HepG2 (cell line): ENCODE results near the gene AFDN. TPM values are rescaled to one million over a fixed set of nuclear protein-coding genes. Genes with fewer than 3 reads are reported as not detected.
A peak's percentile ranks its signal among the peaks of the same experiment; 100 is the strongest.

Experiments used
- ATM ChIP-seq: fragments of 450-650 bp; IDR thresholded peaks from 2 replicates; pipeline ENCODE4 v1.7.1; 2017; ENCODE audit warnings: mild to moderate bottlenecking, borderline replicate concordance
- FOXA1 ChIP-seq, 2 experiments: fragments of 450-650 bp in 1 of 2; sonication (generic) in 1 of 2; formaldehyde crosslinking in 1 of 2; IDR thresholded peaks; 2 replicates each; pipeline versions ENCODE4 v1.4.0 to v1.6.1; 2016 to 2020; ENCODE audit warnings: missing genetic modification reagents in 1 of 2
- HOXA5 ChIP-seq: sonication (generic); formaldehyde crosslinking; IDR thresholded peaks from 2 replicates; pipeline ENCODE4 v1.4.0; 2020; ENCODE audit warnings: missing genetic modification reagents
- POLR2G ChIP-seq: fragments of 200-400 bp; formaldehyde crosslinking; IDR thresholded peaks from 2 replicates; pipeline ENCODE4 v1.6.1; 2018; ENCODE audit warnings: mild to moderate bottlenecking, low read depth, low read length, moderate library complexity
- ZKSCAN5 ChIP-seq: sonication (generic); formaldehyde crosslinking; IDR thresholded peaks from 2 replicates; pipeline ENCODE4 v1.5.1; 2020; ENCODE audit warnings: mild to moderate bottlenecking, missing genetic modification reagents
- ZNF101 ChIP-seq: sonication (generic); formaldehyde crosslinking; IDR thresholded peaks from 2 replicates; pipeline ENCODE4 v1.4.0; 2020; ENCODE audit warnings: mild to moderate bottlenecking, low read depth, missing genetic modification reagents, borderline replicate concordance
- ZNF230 ChIP-seq: sonication (generic); formaldehyde crosslinking; IDR thresholded peaks from 2 replicates; pipeline ENCODE4 v1.4.0; 2020; ENCODE audit warnings: mild to moderate bottlenecking, missing genetic modification reagents
- ZNF383 ChIP-seq: sonication (generic); formaldehyde crosslinking; IDR thresholded peaks from 2 replicates; pipeline ENCODE4 v1.4.0; 2020; ENCODE audit warnings: missing genetic modification reagents, mild to moderate bottlenecking, borderline replicate concordance
- ZNF484 ChIP-seq: sonication (generic); formaldehyde crosslinking; IDR thresholded peaks from 2 replicates; pipeline ENCODE4 v1.5.1; 2020; ENCODE audit warnings: mild to moderate bottlenecking, low read depth, missing genetic modification reagents, borderline replicate concordance
- ZNF496 ChIP-seq: sonication (generic); formaldehyde crosslinking; IDR thresholded peaks from 2 replicates; pipeline ENCODE4 v1.8.1; 2023; ENCODE audit warnings: mild to moderate bottlenecking, moderate library complexity, missing genetic modification reagents; ENCODE audit not compliant: insufficient replicate concordance
- ZNF563 ChIP-seq: sonication (generic); formaldehyde crosslinking; IDR thresholded peaks from 2 replicates; pipeline ENCODE4 v1.8.0; 2022; ENCODE audit warnings: mild to moderate bottlenecking, moderate library complexity, missing genetic modification reagents
- ZNF672 ChIP-seq: sonication (generic); formaldehyde crosslinking; IDR thresholded peaks from 2 replicates; pipeline ENCODE4 v1.8.1; 2022; ENCODE audit warnings: missing genetic modification reagents
- ZNF83 ChIP-seq: sonication (generic); formaldehyde crosslinking; IDR thresholded peaks from 2 replicates; pipeline ENCODE4 v1.4.0; 2020; ENCODE audit warnings: missing genetic modification reagents, mild to moderate bottlenecking, borderline replicate concordance
- polyA plus RNA-seq, 8 experiments: library from polyadenylated mRNA; depleted of rRNA in 3 of 8; stranded (reverse) in 7 of 8; unstranded in 1 of 8; fragments of >200 nt; fragmentation: Illumina TruSeq in 4 of 8; extraction: Trizol in 4 of 8; gene quantifications; 2 replicates each; pipeline versions ENCODE4 v1.2.1 to v1.2.3, GENCODE V29; 2011 to 2016; ENCODE audit warnings: low read depth in 4 of 8, missing spikeins in 1 of 8, mixed read lengths in 1 of 8; ENCODE audit not compliant: insufficient read depth in 1 of 8
- total RNA-seq, 5 experiments: library from RNA; depleted of rRNA; stranded (reverse); fragments of >200 nt; fragmentation: Illumina TruSeq; extraction: Trizol; gene quantifications; 2 replicates each; pipeline ENCODE4 v1.2.3, GENCODE V29; 2016; ENCODE audit warnings: low read depth in 1 of 5
- TF ChIP-seq, protein P1 (sequence below), 2 experiments: IDR thresholded peaks; 2 replicates each; pipeline ENCODE4 v1.6.1; 2011 to 2012; ENCODE audit warnings: low read length in 2 of 2, borderline replicate concordance in 1 of 2, low read depth in 1 of 2, mild to moderate bottlenecking in 1 of 2, moderate library complexity in 1 of 2
- TF ChIP-seq, protein P2 (sequence below): IDR thresholded peaks from 2 replicates; pipeline ENCODE4 v1.6.1; 2016; ENCODE audit warnings: missing compliant biosample characterization, missing genetic modification reagents, borderline replicate concordance
- TF ChIP-seq, protein P3 (sequence below): sonication (generic); formaldehyde crosslinking; IDR thresholded peaks from 2 replicates; pipeline ENCODE4 v1.4.0; 2020; ENCODE audit warnings: mild to moderate bottlenecking, missing genetic modification reagents
- TF ChIP-seq, protein P4 (sequence below): fragments of 450-650 bp; IDR thresholded peaks from 2 replicates; pipeline ENCODE4 v1.6.1; 2016

The AFDN gene
- total and polyA plus RNA-seq, 2 of the 13 experiments (the other 11 are each of a cell fraction or from before 2014, with no cell fraction given) = 136 to 151 TPM

DNA sequence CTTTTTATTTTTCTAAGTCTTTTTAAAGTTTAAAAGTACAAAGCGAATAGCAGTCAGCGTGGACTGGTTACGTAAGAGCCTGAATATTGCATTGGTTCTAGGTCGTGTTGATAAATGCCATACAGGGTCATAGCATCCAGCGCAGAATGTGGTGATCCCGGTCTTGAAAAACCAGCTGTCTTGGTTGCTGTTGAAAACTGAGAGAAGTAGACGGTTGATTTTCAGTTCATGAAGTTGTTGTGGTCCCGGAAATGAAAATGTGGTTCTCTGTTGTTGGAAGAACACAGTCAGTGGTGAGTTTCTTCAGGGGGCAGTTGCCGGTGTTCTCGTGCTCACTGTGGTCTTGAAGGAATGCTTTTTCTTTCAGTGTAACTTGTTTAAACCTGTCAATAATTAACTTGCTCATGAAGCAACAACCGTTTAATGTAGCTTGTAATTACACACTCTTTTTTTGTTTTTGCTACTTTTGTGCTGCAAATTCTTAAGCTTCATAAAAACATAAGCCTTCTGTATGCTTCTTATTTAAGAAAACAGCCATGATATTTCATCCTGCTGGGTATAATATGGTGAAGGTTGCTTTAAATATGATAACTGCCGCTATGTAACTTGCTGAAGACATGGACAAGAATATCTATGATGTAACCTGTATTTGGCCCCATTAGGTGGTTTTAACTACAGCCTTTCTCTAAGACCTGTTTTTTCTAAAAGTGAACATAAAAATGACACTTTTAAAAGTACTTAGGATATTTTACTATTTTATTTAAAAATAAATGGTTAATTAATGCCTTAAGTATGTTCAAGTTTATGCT lies 106.0 kb downstream of the AFDN start (continued):
- TF ChIP-seq, protein P1, sequence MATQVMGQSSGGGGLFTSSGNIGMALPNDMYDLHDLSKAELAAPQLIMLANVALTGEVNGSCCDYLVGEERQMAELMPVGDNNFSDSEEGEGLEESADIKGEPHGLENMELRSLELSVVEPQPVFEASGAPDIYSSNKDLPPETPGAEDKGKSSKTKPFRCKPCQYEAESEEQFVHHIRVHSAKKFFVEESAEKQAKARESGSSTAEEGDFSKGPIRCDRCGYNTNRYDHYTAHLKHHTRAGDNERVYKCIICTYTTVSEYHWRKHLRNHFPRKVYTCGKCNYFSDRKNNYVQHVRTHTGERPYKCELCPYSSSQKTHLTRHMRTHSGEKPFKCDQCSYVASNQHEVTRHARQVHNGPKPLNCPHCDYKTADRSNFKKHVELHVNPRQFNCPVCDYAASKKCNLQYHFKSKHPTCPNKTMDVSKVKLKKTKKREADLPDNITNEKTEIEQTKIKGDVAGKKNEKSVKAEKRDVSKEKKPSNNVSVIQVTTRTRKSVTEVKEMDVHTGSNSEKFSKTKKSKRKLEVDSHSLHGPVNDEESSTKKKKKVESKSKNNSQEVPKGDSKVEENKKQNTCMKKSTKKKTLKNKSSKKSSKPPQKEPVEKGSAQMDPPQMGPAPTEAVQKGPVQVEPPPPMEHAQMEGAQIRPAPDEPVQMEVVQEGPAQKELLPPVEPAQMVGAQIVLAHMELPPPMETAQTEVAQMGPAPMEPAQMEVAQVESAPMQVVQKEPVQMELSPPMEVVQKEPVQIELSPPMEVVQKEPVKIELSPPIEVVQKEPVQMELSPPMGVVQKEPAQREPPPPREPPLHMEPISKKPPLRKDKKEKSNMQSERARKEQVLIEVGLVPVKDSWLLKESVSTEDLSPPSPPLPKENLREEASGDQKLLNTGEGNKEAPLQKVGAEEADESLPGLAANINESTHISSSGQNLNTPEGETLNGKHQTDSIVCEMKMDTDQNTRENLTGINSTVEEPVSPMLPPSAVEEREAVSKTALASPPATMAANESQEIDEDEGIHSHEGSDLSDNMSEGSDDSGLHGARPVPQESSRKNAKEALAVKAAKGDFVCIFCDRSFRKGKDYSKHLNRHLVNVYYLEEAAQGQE (IDR thresholded peaks at IDR 0.05; ENCODE audit: borderline replicate concordance in 1 of 2, low read depth in 1 of 2, low read length in 2 of 2) = no peak
- TF ChIP-seq ZNF672 (CRISPR knock-in tag) (no peak), ZNF83 (CRISPR knock-in tag) (no peak), ZNF484 (no peak), ZNF230 (CRISPR knock-in tag) (no peak; the same call in 1 of the 2 replicates), ATM (no peak), POLR2G (peak; percentile 67), ZKSCAN5 (CRISPR knock-in tag) (no peak), FOXA1 (IDR thresholded peaks at IDR 0.05) (no peak), FOXA1 (CRISPR knock-in tag; IDR thresholded peaks at IDR 0.05) (peak; percentile 43), ZNF101 (CRISPR knock-in tag) (no peak), ZNF563 (CRISPR knock-in tag) (no peak), ZNF383 (CRISPR knock-in tag) (no peak), HOXA5 (no peak), ZNF496 (CRISPR knock-in tag) (no peak)
- TF ChIP-seq, protein P2, sequence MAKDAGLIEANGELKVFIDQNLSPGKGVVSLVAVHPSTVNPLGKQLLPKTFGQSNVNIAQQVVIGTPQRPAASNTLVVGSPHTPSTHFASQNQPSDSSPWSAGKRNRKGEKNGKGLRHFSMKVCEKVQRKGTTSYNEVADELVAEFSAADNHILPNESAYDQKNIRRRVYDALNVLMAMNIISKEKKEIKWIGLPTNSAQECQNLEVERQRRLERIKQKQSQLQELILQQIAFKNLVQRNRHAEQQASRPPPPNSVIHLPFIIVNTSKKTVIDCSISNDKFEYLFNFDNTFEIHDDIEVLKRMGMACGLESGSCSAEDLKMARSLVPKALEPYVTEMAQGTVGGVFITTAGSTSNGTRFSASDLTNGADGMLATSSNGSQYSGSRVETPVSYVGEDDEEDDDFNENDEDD (CRISPR knock-in tag) = no peak
- TF ChIP-seq, protein P3, sequence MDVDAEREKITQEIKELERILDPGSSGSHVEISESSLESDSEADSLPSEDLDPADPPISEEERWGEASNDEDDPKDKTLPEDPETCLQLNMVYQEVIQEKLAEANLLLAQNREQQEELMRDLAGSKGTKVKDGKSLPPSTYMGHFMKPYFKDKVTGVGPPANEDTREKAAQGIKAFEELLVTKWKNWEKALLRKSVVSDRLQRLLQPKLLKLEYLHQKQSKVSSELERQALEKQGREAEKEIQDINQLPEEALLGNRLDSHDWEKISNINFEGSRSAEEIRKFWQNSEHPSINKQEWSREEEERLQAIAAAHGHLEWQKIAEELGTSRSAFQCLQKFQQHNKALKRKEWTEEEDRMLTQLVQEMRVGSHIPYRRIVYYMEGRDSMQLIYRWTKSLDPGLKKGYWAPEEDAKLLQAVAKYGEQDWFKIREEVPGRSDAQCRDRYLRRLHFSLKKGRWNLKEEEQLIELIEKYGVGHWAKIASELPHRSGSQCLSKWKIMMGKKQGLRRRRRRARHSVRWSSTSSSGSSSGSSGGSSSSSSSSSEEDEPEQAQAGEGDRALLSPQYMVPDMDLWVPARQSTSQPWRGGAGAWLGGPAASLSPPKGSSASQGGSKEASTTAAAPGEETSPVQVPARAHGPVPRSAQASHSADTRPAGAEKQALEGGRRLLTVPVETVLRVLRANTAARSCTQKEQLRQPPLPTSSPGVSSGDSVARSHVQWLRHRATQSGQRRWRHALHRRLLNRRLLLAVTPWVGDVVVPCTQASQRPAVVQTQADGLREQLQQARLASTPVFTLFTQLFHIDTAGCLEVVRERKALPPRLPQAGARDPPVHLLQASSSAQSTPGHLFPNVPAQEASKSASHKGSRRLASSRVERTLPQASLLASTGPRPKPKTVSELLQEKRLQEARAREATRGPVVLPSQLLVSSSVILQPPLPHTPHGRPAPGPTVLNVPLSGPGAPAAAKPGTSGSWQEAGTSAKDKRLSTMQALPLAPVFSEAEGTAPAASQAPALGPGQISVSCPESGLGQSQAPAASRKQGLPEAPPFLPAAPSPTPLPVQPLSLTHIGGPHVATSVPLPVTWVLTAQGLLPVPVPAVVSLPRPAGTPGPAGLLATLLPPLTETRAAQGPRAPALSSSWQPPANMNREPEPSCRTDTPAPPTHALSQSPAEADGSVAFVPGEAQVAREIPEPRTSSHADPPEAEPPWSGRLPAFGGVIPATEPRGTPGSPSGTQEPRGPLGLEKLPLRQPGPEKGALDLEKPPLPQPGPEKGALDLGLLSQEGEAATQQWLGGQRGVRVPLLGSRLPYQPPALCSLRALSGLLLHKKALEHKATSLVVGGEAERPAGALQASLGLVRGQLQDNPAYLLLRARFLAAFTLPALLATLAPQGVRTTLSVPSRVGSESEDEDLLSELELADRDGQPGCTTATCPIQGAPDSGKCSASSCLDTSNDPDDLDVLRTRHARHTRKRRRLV (CRISPR knock-in tag) = no peak
- TF ChIP-seq, protein P4, sequence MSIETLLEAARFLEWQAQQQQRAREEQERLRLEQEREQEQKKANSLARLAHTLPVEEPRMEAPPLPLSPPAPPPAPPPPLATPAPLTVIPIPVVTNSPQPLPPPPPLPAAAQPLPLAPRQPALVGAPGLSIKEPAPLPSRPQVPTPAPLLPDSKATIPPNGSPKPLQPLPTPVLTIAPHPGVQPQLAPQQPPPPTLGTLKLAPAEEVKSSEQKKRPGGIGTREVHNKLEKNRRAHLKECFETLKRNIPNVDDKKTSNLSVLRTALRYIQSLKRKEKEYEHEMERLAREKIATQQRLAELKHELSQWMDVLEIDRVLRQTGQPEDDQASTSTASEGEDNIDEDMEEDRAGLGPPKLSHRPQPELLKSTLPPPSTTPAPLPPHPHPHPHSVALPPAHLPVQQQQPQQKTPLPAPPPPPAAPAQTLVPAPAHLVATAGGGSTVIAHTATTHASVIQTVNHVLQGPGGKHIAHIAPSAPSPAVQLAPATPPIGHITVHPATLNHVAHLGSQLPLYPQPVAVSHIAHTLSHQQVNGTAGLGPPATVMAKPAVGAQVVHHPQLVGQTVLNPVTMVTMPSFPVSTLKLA = no peak
